MM.1S (cell line): ENCODE data around the gene DAAM1.

Experiments
- DNase-seq: peaks from one replicate; pipeline ENCODE4 v3.0.0-alpha.2; 2015
- H2AFZ ChIP-seq: fragments of 300-600 bp; sonication (generic); 2 replicates; pipeline ENCODE4 v1.6.0; 2016; ENCODE audit warnings: antibody characterized with exemption, low read length
- H3F3A ChIP-seq: fragments of 300-600 bp; sonication (generic); 2 replicates; pipeline ENCODE4 v1.6.1; 2016; ENCODE audit warnings: mild to moderate bottlenecking, antibody characterized with exemption, low read length, moderate library complexity, mixed read lengths; ENCODE audit not compliant: insufficient read depth
- H3K27ac ChIP-seq: fragments of 300-600 bp; sonication (generic); 2 replicates; pipeline ENCODE4 v1.5.1; 2016; ENCODE audit warnings: mild to moderate bottlenecking, low read length
- H3K27me3 ChIP-seq: fragments of 300-600 bp; sonication (generic); replicated peaks from 2 replicates; pipeline ENCODE4 v1.6.0; 2016; ENCODE audit warnings: low read length; ENCODE audit not compliant: insufficient read depth
- H3K36me3 ChIP-seq: fragments of 300-600 bp; sonication (generic); replicated peaks from 2 replicates; pipeline ENCODE4 v1.6.1; 2016; ENCODE audit warnings: mild to moderate bottlenecking, low read length, mixed read lengths; ENCODE audit not compliant: insufficient read depth
- H3K4me1 ChIP-seq: fragments of 300-600 bp; sonication (generic); 2 replicates; pipeline ENCODE4 v1.6.1; 2016; ENCODE audit warnings: low read length, mixed read lengths
- H3K4me2 ChIP-seq: fragments of 300-600 bp; sonication (generic); 2 replicates; pipeline ENCODE4 v1.6.0; 2016; ENCODE audit warnings: low read depth, low read length
- H3K4me3 ChIP-seq: fragments of 300-600 bp; sonication (generic); 2 replicates; pipeline ENCODE4 v1.5.1; 2016; ENCODE audit warnings: low read length, mixed read lengths
- H3K79me2 ChIP-seq: fragments of 300-600 bp; sonication (generic); 2 replicates; pipeline ENCODE4 v1.6.1; 2016; ENCODE audit warnings: mixed run types, low read length, mixed read lengths
- H3K9ac ChIP-seq: fragments of 300-600 bp; sonication (generic); 2 replicates; pipeline ENCODE4 v1.6.1; 2016; ENCODE audit warnings: low read length, mixed read lengths
- H3K9me2 ChIP-seq: fragments of 300-600 bp; sonication (generic); replicated peaks from 2 replicates; pipeline ENCODE4 v1.6.1; 2016; ENCODE audit warnings: mild to moderate bottlenecking, low read length, mixed read lengths; ENCODE audit not compliant: insufficient read depth
- H3K9me3 ChIP-seq: fragments of 300-600 bp; sonication (generic); replicated peaks from 2 replicates; pipeline ENCODE4 v1.6.1; 2016; ENCODE audit warnings: mild to moderate bottlenecking, low read length, mixed read lengths; ENCODE audit not compliant: insufficient read depth
- H4K20me1 ChIP-seq: fragments of 300-600 bp; sonication (generic); 2 replicates; pipeline ENCODE4 v1.6.1; 2016; ENCODE audit warnings: mild to moderate bottlenecking, low read length, moderate library complexity, mixed read lengths; ENCODE audit not compliant: insufficient read depth
- CTCF ChIP-seq: fragments of 300-600 bp; sonication (generic); IDR thresholded peaks from 2 replicates; pipeline ENCODE4 v1.5.1; 2016; ENCODE audit warnings: antibody characterized with exemption, low read length, mixed read lengths
- EZH2 ChIP-seq: fragments of 300-600 bp; sonication (generic); optimal IDR thresholded peaks from 2 replicates; pipeline ENCODE3; 2017; ENCODE audit warnings: low read depth, mild to moderate bottlenecking, antibody characterized with exemption, low read length, mixed read lengths
- EZH2phosphoT487 ChIP-seq: fragments of 300-600 bp; sonication (generic); IDR thresholded peaks from 2 replicates; pipeline ENCODE4 v1.6.1; 2018; ENCODE audit warnings: antibody characterized with exemption, low read length

The DAAM1 gene

GRCh38 chr14:59317798-59318505 is 129.5 kb downstream of the DAAM1 start:
- no peaks in the 10 kb centered on the region for H3F3A ChIP-seq
- no peak for DNase-seq
- no peaks in the 10 kb centered on the region for H3K36me3 ChIP-seq
- no peaks in the 10 kb centered on the region for H3K79me2 ChIP-seq
- no peaks in the 10 kb centered on the region for H3K9me2 ChIP-seq
- H4K20me1 ChIP-seq, result no peaks in the 10 kb centered on the region
- H3K4me2 ChIP-seq, result no peak overlapping the region
- no peak overlapping the region for H3K27ac ChIP-seq
- no peak overlapping the region for H3K9ac ChIP-seq
- no peak overlapping the region for H2AFZ ChIP-seq
- no peaks in the 10 kb centered on the region for H3K9me3 ChIP-seq
- no peak overlapping the region for H3K4me3 ChIP-seq
- H3K4me1 ChIP-seq, result peaks cover 22% of the 10 kb centered on the region
- TF ChIP-seq EZH2phosphoT487 (no peak), CTCF (no peak), EZH2 (no peak)
- no peaks in the 10 kb centered on the region for H3K27me3 ChIP-seq

- Histone ChIP-seq H3K27me3 (no peaks in the 10 kb centered on the region), H3K4me3 (no peak overlapping the region), H3K36me3 (no peaks in the 10 kb centered on the region), H3K4me2 (no peak overlapping the region), H3K9me2 (no peaks in the 10 kb centered on the region), H3F3A (no peaks in the 10 kb centered on the region), H3K9me3 (no peaks in the 10 kb centered on the region), H3K27ac (no peak overlapping the region), H3K4me1 (peaks cover 14% of the 10 kb centered on the region), H3K79me2 (no peaks in the 10 kb centered on the region), H3K9ac (no peak overlapping the region), H2AFZ (no peak overlapping the region), H4K20me1 (no peaks in the 10 kb centered on the region)
- no peak for TF ChIP-seq EZH2
- TF ChIP-seq EZH2phosphoT487, result no peak
- no peak for TF ChIP-seq CTCF
- no peak for DNase-seq
These were observed 130.4 kb downstream of the DAAM1 start for GRCh38 chr14:59318908-59319307.

GRCh38 chr14:59320361-59320760 is 131.9 kb downstream of the DAAM1 start:
- DNase-seq, result no peak
- H3K9ac ChIP-seq, result no peak overlapping the region
- no peaks in the 10 kb centered on the region for H3K79me2 ChIP-seq
- H3K4me3 ChIP-seq, result no peak overlapping the region
- no peaks in the 10 kb centered on the region for H3K9me2 ChIP-seq
- H3K27me3 ChIP-seq, result no peaks in the 10 kb centered on the region
- no peaks in the 10 kb centered on the region for H4K20me1 ChIP-seq
- H3F3A ChIP-seq, result no peaks in the 10 kb centered on the region
- H3K4me2 ChIP-seq, result no peak overlapping the region
- no peaks in the 10 kb centered on the region for H3K36me3 ChIP-seq
- no peak for TF ChIP-seq EZH2
- no peak for TF ChIP-seq CTCF
- no peak for TF ChIP-seq EZH2phosphoT487
- H3K4me1 ChIP-seq, result peaks cover 14% of the 10 kb centered on the region
- no peak overlapping the region for H2AFZ ChIP-seq
- H3K9me3 ChIP-seq, result no peaks in the 10 kb centered on the region
- H3K27ac ChIP-seq, result no peak overlapping the region
